ENCODE results near the gene IGLL5.

DNA sequence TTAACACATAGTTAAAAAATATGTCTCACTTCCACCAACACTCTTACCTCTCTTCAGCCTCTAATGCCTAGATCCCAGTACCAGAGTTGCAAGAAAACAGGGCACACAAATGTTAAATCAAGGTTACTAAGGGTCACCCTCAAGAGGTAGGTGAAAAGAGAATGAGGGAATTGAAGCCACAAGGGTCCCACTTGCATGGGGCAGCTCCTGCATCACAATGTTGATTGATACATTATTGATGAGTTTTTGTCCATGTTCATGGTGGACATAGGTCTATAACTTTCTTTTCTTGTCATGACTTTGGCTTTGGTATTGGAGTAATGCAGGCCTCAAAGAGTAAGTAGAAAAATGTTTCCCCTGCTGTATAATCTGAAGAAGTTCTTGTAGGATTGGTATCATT is 46.0 kb upstream of the IGLL5 start:
- TF ChIP-seq, protein P1, sequence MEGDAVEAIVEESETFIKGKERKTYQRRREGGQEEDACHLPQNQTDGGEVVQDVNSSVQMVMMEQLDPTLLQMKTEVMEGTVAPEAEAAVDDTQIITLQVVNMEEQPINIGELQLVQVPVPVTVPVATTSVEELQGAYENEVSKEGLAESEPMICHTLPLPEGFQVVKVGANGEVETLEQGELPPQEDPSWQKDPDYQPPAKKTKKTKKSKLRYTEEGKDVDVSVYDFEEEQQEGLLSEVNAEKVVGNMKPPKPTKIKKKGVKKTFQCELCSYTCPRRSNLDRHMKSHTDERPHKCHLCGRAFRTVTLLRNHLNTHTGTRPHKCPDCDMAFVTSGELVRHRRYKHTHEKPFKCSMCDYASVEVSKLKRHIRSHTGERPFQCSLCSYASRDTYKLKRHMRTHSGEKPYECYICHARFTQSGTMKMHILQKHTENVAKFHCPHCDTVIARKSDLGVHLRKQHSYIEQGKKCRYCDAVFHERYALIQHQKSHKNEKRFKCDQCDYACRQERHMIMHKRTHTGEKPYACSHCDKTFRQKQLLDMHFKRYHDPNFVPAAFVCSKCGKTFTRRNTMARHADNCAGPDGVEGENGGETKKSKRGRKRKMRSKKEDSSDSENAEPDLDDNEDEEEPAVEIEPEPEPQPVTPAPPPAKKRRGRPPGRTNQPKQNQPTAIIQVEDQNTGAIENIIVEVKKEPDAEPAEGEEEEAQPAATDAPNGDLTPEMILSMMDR (conservative IDR thresholded peaks at IDR 0.05 in 1 of 2, IDR thresholded peaks at IDR 0.05 in 1 of 2; ENCODE audit: low read depth in 1 of 2, low read length in 2 of 2), result no peak
- no peak for TF ChIP-seq EZH2 (IDR thresholded peaks at IDR 0.05; ENCODE audit: low read length, missing control alignments)

Measured in fibroblast of lung (primary cell).